ENCODE data around the gene SMG7.
A peak's percentile ranks its signal among the peaks of the same experiment; 100 is the strongest.

The SMG7 gene

GRCh38 chr1:183477986-183478781 lies 5.9 kb downstream of the SMG7 start:
- no peak for TF ChIP-seq CTCF (IDR thresholded peaks at IDR 0.05)
- no peak overlapping the region for H3K4me3 ChIP-seq (ENCODE audit: low read depth in 1 of 2, low read length in 1 of 2)

GRCh38 chr1:183480971-183481441 lies 8.7 kb downstream of the SMG7 start:
- Histone ChIP-seq H3K9me3 (no peaks in the 10 kb centered on the region), H3K36me3 (no peaks in the 10 kb centered on the region), H3K27ac (peak overlapping the region; percentile 58), H3K27me3 (no peaks in the 10 kb centered on the region), H3K4me3 (ENCODE audit: low read depth in 1 of 2, low read length in 1 of 2) (no peak overlapping the region), H3K4me1 (ENCODE audit: control insufficient read depth in 1 of 2, insufficient read depth in 1 of 2, low read depth in 1 of 2, low read length in 1 of 2) (peaks cover 31 to 58% of the 10 kb centered on the region in 2 experiments)
- no peak for TF ChIP-seq CTCF (IDR thresholded peaks at IDR 0.05)

More at GRCh38 chr1:183477986-183478781, 5.9 kb downstream of the SMG7 start:
- Histone ChIP-seq H3K27ac (peak overlapping the region; percentile 19), H3K9me3 (no peaks in the 10 kb centered on the region), H3K4me1 (ENCODE audit: control insufficient read depth in 1 of 2, insufficient read depth in 1 of 2, low read depth in 1 of 2, low read length in 1 of 2) (peaks cover 57 to 87% of the 10 kb centered on the region in 2 experiments), H3K27me3 (no peaks in the 10 kb centered on the region), H3K36me3 (no peaks in the 10 kb centered on the region)

- H3K27ac ChIP-seq, result no peak overlapping the region
- H3K4me3 ChIP-seq (ENCODE audit: low read depth in 1 of 2, low read length in 1 of 2), result no peak overlapping the region
- no peak for TF ChIP-seq CTCF (IDR thresholded peaks at IDR 0.05)
- peaks cover 16 to 38% of the 10 kb centered on the region in 2 experiments for H3K4me1 ChIP-seq (ENCODE audit: control insufficient read depth in 1 of 2, insufficient read depth in 1 of 2, low read depth in 1 of 2, low read length in 1 of 2)
- no peaks in the 10 kb centered on the region for H3K27me3 ChIP-seq
- H3K36me3 ChIP-seq, result no peaks in the 10 kb centered on the region
- no peaks in the 10 kb centered on the region for H3K9me3 ChIP-seq
Measured at GRCh38 chr1:183483224-183483623, 10.9 kb downstream of the SMG7 start.

GRCh38 chr1:183484254-183484653 lies 12.0 kb downstream of the SMG7 start:
- Histone ChIP-seq H3K27ac (no peak overlapping the region), H3K9me3 (no peaks in the 10 kb centered on the region), H3K27me3 (no peaks in the 10 kb centered on the region), H3K4me1 (ENCODE audit: control insufficient read depth in 1 of 2, insufficient read depth in 1 of 2, low read depth in 1 of 2, low read length in 1 of 2) (peaks cover 10 to 28% of the 10 kb centered on the region in 2 experiments), H3K4me3 (ENCODE audit: low read depth in 1 of 2, low read length in 1 of 2) (no peak overlapping the region), H3K36me3 (no peaks in the 10 kb centered on the region)
- no peak for TF ChIP-seq CTCF (IDR thresholded peaks at IDR 0.05)

- Histone ChIP-seq H3K27ac (no peak overlapping the region), H3K36me3 (no peaks in the 10 kb centered on the region), H3K4me1 (ENCODE audit: control insufficient read depth in 1 of 2, insufficient read depth in 1 of 2, low read depth in 1 of 2, low read length in 1 of 2) (peaks cover 10 to 22% of the 10 kb centered on the region in 2 experiments), H3K9me3 (no peaks in the 10 kb centered on the region), H3K27me3 (no peaks in the 10 kb centered on the region), H3K4me3 (ENCODE audit: low read depth in 1 of 2, low read length in 1 of 2) (no peak overlapping the region)
- no peak for TF ChIP-seq CTCF (IDR thresholded peaks at IDR 0.05)
Measured at GRCh38 chr1:183484851-183485250, 12.6 kb downstream of the SMG7 start.
